ENCODE results near the gene LAMA2.

The LAMA2 gene

DNA sequence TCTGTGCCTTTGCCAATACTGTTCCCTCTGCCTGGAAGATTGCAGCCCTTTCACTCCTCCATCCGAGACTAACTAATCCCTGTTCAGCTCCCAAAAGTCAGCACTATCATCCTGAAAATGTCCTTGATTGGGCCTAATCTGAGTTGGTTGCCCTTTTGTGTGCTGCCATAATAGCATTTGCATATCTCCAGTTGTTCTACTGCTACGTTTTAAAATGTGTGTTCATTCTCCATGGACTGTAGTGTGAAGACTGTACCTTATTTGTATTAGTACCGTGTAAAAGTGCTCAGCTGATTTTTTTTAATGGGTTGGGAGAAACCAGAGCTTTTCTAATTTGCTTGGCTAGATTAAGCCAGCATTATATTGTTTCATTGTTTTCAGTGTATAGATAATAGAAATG lies 401.3 kb downstream of the LAMA2 start:
- DNase-seq = no peak
- Histone ChIP-seq H4K20me1 (ENCODE audit: insufficient read depth, low read length) (no peaks in the 10 kb centered on the region), H3K4me2 (ENCODE audit: low read depth, low read length) (no peak overlapping the region), H3K4me1 (ENCODE audit: low read length) (peaks cover 18% of the 10 kb centered on the region), H3K79me2 (ENCODE audit: low read length) (no peaks in the 10 kb centered on the region), H3K9me3 (replicated peaks; ENCODE audit: insufficient read depth, low read length) (no peaks in the 10 kb centered on the region), H3K36me3 (replicated peaks; ENCODE audit: insufficient read depth, low read length) (no peaks in the 10 kb centered on the region), H3K4me3 (ENCODE audit: low read length) (no peak overlapping the region), H3K27ac (ENCODE audit: low read length) (no peak overlapping the region), H3K27me3 (replicated peaks; ENCODE audit: insufficient read depth, low read length) (no peaks in the 10 kb centered on the region), H3K9ac (ENCODE audit: low read length) (no peak overlapping the region), H3K9me2 (replicated peaks; ENCODE audit: insufficient read depth, low read length) (no peaks in the 10 kb centered on the region), H3F3A (ENCODE audit: insufficient read depth, low read length) (peaks cover 9% of the 10 kb centered on the region; the same call in 1 of the 2 replicates), H2AFZ (ENCODE audit: low read length) (no peak overlapping the region)
- TF ChIP-seq EZH2 (optimal IDR thresholded peaks at IDR 0.05; ENCODE audit: low read depth, low read length) = no peak
- no peak for TF ChIP-seq EZH2phosphoT487 (IDR thresholded peaks at IDR 0.05; ENCODE audit: low read length)
- TF ChIP-seq, protein P1, sequence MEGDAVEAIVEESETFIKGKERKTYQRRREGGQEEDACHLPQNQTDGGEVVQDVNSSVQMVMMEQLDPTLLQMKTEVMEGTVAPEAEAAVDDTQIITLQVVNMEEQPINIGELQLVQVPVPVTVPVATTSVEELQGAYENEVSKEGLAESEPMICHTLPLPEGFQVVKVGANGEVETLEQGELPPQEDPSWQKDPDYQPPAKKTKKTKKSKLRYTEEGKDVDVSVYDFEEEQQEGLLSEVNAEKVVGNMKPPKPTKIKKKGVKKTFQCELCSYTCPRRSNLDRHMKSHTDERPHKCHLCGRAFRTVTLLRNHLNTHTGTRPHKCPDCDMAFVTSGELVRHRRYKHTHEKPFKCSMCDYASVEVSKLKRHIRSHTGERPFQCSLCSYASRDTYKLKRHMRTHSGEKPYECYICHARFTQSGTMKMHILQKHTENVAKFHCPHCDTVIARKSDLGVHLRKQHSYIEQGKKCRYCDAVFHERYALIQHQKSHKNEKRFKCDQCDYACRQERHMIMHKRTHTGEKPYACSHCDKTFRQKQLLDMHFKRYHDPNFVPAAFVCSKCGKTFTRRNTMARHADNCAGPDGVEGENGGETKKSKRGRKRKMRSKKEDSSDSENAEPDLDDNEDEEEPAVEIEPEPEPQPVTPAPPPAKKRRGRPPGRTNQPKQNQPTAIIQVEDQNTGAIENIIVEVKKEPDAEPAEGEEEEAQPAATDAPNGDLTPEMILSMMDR (IDR thresholded peaks at IDR 0.05; ENCODE audit: low read length) = no peak

DNA sequence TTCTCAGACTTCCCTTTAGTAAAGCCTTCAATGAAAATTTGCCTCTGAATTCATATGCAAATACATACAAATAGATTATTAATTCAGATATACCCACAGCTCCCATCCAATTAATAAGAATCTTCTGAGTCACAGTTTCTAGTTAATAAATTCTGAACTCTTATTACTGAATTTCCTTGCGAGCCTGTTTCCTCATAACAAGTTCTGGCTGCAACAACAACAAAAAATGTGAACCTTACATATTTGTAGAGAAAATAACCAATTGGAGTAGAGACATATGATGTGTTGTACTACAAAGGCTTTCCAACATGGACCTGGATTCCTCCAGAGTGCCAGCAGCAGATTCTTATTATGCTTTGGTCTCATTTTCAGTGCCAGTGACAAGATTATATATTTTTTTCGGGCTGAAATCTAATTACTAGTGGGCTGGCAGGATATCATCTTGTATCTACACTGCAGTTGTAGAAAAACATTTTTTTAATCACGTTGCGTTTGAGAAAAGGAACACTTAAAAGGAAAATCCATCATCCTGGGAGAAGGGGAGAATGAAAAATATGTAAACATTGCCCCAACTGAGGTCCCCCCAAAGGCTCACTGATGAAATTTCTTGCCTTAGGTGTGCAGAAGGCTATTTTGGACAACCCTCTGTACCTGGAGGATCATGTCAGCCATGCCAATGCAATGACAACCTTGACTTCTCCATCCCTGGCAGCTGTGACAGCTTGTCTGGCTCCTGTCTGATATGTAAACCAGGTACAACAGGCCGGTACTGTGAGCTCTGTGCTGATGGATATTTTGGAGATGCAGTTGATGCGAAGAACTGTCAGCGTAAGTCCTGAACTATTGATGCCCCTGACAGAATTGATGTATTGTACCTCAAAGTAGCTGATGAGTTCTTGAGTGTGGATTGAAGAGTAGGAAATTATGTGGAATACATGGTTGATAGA lies 404.6 kb downstream of the LAMA2 start:
- no peaks in the 10 kb centered on the region for H3K79me2 ChIP-seq (ENCODE audit: low read length)
- no peaks in the 10 kb centered on the region for H3K9me3 ChIP-seq (replicated peaks; ENCODE audit: insufficient read depth, low read length)
- no peak for TF ChIP-seq EZH2 (optimal IDR thresholded peaks at IDR 0.05; ENCODE audit: low read depth, low read length)
- TF ChIP-seq EZH2phosphoT487 (IDR thresholded peaks at IDR 0.05; ENCODE audit: low read length) = no peak
- TF ChIP-seq, protein P1 (IDR thresholded peaks at IDR 0.05; ENCODE audit: low read length) = no peak
- no peak for DNase-seq
- H3K4me2 ChIP-seq (ENCODE audit: low read depth, low read length) = no peak overlapping the region
- no peaks in the 10 kb centered on the region for H3F3A ChIP-seq (ENCODE audit: insufficient read depth, low read length)
- no peak overlapping the region for H3K4me3 ChIP-seq (ENCODE audit: low read length)
- no peaks in the 10 kb centered on the region for H3K36me3 ChIP-seq (replicated peaks; ENCODE audit: insufficient read depth, low read length)
- no peaks in the 10 kb centered on the region for H3K4me1 ChIP-seq (ENCODE audit: low read length)
- H3K27me3 ChIP-seq (replicated peaks; ENCODE audit: insufficient read depth, low read length) = no peaks in the 10 kb centered on the region
- H3K27ac ChIP-seq (ENCODE audit: low read length) = no peak overlapping the region
- no peaks in the 10 kb centered on the region for H4K20me1 ChIP-seq (ENCODE audit: insufficient read depth, low read length)
- H2AFZ ChIP-seq (ENCODE audit: low read length) = no peak overlapping the region
- no peaks in the 10 kb centered on the region for H3K9me2 ChIP-seq (replicated peaks; ENCODE audit: insufficient read depth, low read length)
- no peak overlapping the region for H3K9ac ChIP-seq (ENCODE audit: low read length)

GRCh38 chr6:129289442-129289841 lies 406.5 kb downstream of the LAMA2 start:
- Histone ChIP-seq H3K4me2 (ENCODE audit: low read depth, low read length) (no peak overlapping the region), H3K27me3 (replicated peaks; ENCODE audit: insufficient read depth, low read length) (no peaks in the 10 kb centered on the region), H4K20me1 (ENCODE audit: insufficient read depth, low read length) (no peaks in the 10 kb centered on the region), H3K79me2 (ENCODE audit: low read length) (no peaks in the 10 kb centered on the region), H3K4me3 (ENCODE audit: low read length) (no peak overlapping the region), H3K36me3 (replicated peaks; ENCODE audit: insufficient read depth, low read length) (no peaks in the 10 kb centered on the region), H3K9ac (ENCODE audit: low read length) (no peak overlapping the region), H3K9me2 (replicated peaks; ENCODE audit: insufficient read depth, low read length) (no peaks in the 10 kb centered on the region), H3K9me3 (replicated peaks; ENCODE audit: insufficient read depth, low read length) (no peaks in the 10 kb centered on the region), H3K27ac (ENCODE audit: low read length) (no peak overlapping the region), H2AFZ (ENCODE audit: low read length) (no peak overlapping the region), H3F3A (ENCODE audit: insufficient read depth, low read length) (no peaks in the 10 kb centered on the region), H3K4me1 (ENCODE audit: low read length) (no peaks in the 10 kb centered on the region)
- no peak for TF ChIP-seq EZH2 (optimal IDR thresholded peaks at IDR 0.05; ENCODE audit: low read depth, low read length)
- TF ChIP-seq, protein P1 (IDR thresholded peaks at IDR 0.05; ENCODE audit: low read length) = no peak
- no peak for TF ChIP-seq EZH2phosphoT487 (IDR thresholded peaks at IDR 0.05; ENCODE audit: low read length)
- no peak for DNase-seq
